ENCODE data around the gene RXRA.

DNA sequence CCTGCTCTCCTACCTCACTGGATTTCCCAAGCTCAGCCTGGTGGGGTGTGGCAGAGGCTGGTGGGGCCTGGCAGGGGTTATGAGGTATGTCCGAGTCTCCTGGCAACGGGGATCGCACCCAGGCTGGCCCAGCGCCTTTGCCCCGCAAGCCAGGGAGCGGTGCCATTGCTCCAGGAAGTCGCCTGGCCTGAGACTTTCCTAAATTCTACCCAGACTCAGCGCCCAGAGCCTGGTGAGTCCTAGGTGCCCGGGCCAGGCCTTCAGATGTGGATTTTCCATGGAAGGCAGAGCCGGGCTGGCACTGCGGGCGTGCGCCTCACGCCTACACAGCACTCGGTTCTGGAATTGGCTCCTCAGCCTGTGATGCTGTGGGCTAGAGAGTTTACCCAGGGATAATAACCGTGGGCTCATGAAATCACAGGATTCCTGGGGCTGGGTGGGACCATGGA is 159.9 kb downstream of the RXRA start:
- TF ChIP-seq, protein P1, sequence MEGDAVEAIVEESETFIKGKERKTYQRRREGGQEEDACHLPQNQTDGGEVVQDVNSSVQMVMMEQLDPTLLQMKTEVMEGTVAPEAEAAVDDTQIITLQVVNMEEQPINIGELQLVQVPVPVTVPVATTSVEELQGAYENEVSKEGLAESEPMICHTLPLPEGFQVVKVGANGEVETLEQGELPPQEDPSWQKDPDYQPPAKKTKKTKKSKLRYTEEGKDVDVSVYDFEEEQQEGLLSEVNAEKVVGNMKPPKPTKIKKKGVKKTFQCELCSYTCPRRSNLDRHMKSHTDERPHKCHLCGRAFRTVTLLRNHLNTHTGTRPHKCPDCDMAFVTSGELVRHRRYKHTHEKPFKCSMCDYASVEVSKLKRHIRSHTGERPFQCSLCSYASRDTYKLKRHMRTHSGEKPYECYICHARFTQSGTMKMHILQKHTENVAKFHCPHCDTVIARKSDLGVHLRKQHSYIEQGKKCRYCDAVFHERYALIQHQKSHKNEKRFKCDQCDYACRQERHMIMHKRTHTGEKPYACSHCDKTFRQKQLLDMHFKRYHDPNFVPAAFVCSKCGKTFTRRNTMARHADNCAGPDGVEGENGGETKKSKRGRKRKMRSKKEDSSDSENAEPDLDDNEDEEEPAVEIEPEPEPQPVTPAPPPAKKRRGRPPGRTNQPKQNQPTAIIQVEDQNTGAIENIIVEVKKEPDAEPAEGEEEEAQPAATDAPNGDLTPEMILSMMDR (IDR thresholded peaks at IDR 0.05; ENCODE audit: poor library complexity, severe bottlenecking), result no peak
- TF ChIP-seq EZH2 (IDR thresholded peaks at IDR 0.05; ENCODE audit: borderline replicate concordance, insufficient read depth, low read length, poor library complexity, severe bottlenecking) (no peak), POLR2AphosphoS5 (IDR thresholded peaks at IDR 0.05) (no peak), SMC3 (conservative IDR thresholded peaks at IDR 0.05; ENCODE audit: poor library complexity) (no peak), MXI1 (conservative IDR thresholded peaks at IDR 0.05; ENCODE audit: poor library complexity, severe bottlenecking) (no peak), EP300 (conservative IDR thresholded peaks at IDR 0.05; ENCODE audit: poor library complexity, severe bottlenecking) (no peak)
